Caco-2 (cell line): ENCODE measurements around the gene ETV6. TPM values are rescaled to one million over a fixed set of nuclear protein-coding genes. Genes with fewer than 3 reads are reported as not detected.
"Not testable (repeated sequence)": the region's sequence is repeated elsewhere in the genome, so short reads cannot be mapped to it uniquely, and the experiment has no call there.

ENCODE experiments used
- BruUV-seq: library from RNA; stranded (reverse); fragments of 400-500 nt; replicated peaks from 2 replicates; lab custom pipeline; 2021; lab: Mats Ljungman, UMichigan
- CTCF ChIA-PET: fragments of 300-600 bp; sonication (Branson Sonifier 250); formaldehyde crosslinking; loops from one replicate; lab custom pipeline; 2022; ENCODE audit warnings: antibody characterized with exemption; lab: Charles Lee
- POLR2A ChIA-PET: fragments of 300-600 bp; sonication (Branson Sonifier 250); formaldehyde crosslinking; loops from one replicate; lab custom pipeline; 2022; ENCODE audit warnings: antibody characterized with exemption; lab: Charles Lee
- DNase-seq, 2 experiments: peaks; one replicate each; pipeline versions ENCODE4 v3.0.0 to v3.0.0-alpha.2; 2020 to 2022
- H3K27me3 ChIP-seq: replicated peaks from 2 replicates; pipeline ENCODE4 v1.6.0; 2011; ENCODE audit warnings: low read length; ENCODE audit not compliant: control insufficient read depth, insufficient read depth
- H3K36me3 ChIP-seq: 2 replicates; pipeline ENCODE4 v1.5.1; 2011; ENCODE audit warnings: low read length; ENCODE audit not compliant: control insufficient read depth, insufficient read depth
- H3K4me1 ChIP-seq: fragments of 250-450 bp; sonication (Bioruptor Pico); 2 replicates; pipeline ENCODE4 v1.5.1; 2020; ENCODE audit warnings: mild to moderate bottlenecking
- H3K4me3 ChIP-seq: 2 replicates; pipeline ENCODE4 v1.5.1; 2011; ENCODE audit warnings: low read depth, mild to moderate bottlenecking, control low read depth, low read length
- H3K9me3 ChIP-seq: fragments of 250-450 bp; sonication (Bioruptor Pico); 2 replicates; pipeline ENCODE4 v1.5.1; 2020; ENCODE audit warnings: mild to moderate bottlenecking, moderate library complexity
- H3K27ac Mint-ChIP-seq: one replicate; pipeline ENCODE4 v1.8.0; 2022; ENCODE audit warnings: mixed read lengths; ENCODE audit not compliant: unreplicated experiment
- H3K27me3 Mint-ChIP-seq: one replicate; pipeline ENCODE4 v1.8.0; 2022; ENCODE audit warnings: mixed read lengths; ENCODE audit not compliant: insufficient read depth, unreplicated experiment
- H3K36me3 Mint-ChIP-seq: one replicate; pipeline ENCODE4 v1.8.0; 2022; ENCODE audit warnings: mild to moderate bottlenecking, mixed read lengths; ENCODE audit not compliant: insufficient read depth, unreplicated experiment
- H3K4me1 Mint-ChIP-seq: one replicate; pipeline ENCODE4 v1.8.0; 2022; ENCODE audit warnings: low read depth, mixed read lengths; ENCODE audit not compliant: unreplicated experiment
- H3K4me3 Mint-ChIP-seq: one replicate; pipeline ENCODE4 v1.8.0; 2022; ENCODE audit warnings: mild to moderate bottlenecking, moderate library complexity, mixed read lengths; ENCODE audit not compliant: unreplicated experiment
- H3K9me3 Mint-ChIP-seq: one replicate; pipeline ENCODE4 v1.8.0; 2022; ENCODE audit warnings: mixed read lengths; ENCODE audit not compliant: unreplicated experiment
- intact Hi-C: fragments of 100-400 bp; cut with micrococcal nuclease; formaldehyde crosslinking; loops from one replicate; pipeline ENCODE4 v1.10.0; 2022; ENCODE audit not compliant: unreplicated experiment
- total RNA-seq: library from RNA; stranded (reverse); gene quantifications from 2 replicates; pipeline ENCODE4 v1.2.3, GENCODE V29; 2022
- TF ChIP-seq, protein P1 (sequence below), 2 experiments: fragments of 200-600 bp in 1 of 2; IDR thresholded peaks; 1 replicate in 1 of 2; 2 replicates in 1 of 2; pipeline versions ENCODE4 v1.5.1 to v1.8.0; 2011 to 2022; ENCODE audit warnings: antibody characterized with exemption in 1 of 2, control low read depth in 1 of 2, inconsistent platforms in 1 of 2, low read depth in 1 of 2, low read length in 1 of 2, mild to moderate bottlenecking in 1 of 2, moderate library complexity in 1 of 2; ENCODE audit not compliant: insufficient read depth in 1 of 2, severe bottlenecking in 1 of 2, unreplicated experiment in 1 of 2

Gene ETV6
- total RNA-seq, 1 experiment from 2014 or later = 15.6 TPM

DNA sequence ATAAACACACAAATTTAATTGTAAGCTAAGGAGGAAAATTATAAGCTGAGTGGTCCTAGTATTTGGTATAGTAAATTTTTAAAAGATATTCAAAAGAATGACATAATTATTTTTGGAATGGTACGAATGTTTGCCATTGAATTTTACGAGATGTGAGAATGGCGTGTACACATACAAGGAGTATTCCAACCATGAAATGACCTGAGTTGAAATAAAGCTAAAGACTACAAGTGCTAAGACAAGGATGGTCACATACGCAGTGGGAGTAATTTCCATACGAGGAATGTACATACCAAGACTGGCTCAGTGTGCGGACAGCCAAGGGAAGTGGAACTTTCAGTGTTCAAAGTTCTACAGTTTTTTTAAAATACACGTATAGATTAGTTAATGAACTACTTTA is 21.1 kb upstream of the ETV6 start:
- ChIA-PET CTCF (no interaction called here), POLR2A (no interaction called here)
- no peaks in the 10 kb centered on the region for H3K27me3 ChIP-seq
- intact Hi-C loops = loop anchor here (10.0 kb wide), 1 partner anchor 256 kb away; no protein-coding TSS in a partner anchor
- no peaks in the 10 kb centered on the region for H3K36me3 Mint-ChIP-seq
- H3K9me3 ChIP-seq = no peaks in the 10 kb centered on the region
- no peak for DNase-seq
- H3K4me1 Mint-ChIP-seq = peaks cover 9% of the 10 kb centered on the region
- no TSS peak for BruUV-seq
- no peaks in the 10 kb centered on the region for H3K9me3 Mint-ChIP-seq
- no peaks in the 10 kb centered on the region for H3K27me3 Mint-ChIP-seq
- no peak overlapping the region for H3K27ac Mint-ChIP-seq
- TF ChIP-seq, protein P1, sequence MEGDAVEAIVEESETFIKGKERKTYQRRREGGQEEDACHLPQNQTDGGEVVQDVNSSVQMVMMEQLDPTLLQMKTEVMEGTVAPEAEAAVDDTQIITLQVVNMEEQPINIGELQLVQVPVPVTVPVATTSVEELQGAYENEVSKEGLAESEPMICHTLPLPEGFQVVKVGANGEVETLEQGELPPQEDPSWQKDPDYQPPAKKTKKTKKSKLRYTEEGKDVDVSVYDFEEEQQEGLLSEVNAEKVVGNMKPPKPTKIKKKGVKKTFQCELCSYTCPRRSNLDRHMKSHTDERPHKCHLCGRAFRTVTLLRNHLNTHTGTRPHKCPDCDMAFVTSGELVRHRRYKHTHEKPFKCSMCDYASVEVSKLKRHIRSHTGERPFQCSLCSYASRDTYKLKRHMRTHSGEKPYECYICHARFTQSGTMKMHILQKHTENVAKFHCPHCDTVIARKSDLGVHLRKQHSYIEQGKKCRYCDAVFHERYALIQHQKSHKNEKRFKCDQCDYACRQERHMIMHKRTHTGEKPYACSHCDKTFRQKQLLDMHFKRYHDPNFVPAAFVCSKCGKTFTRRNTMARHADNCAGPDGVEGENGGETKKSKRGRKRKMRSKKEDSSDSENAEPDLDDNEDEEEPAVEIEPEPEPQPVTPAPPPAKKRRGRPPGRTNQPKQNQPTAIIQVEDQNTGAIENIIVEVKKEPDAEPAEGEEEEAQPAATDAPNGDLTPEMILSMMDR (IDR thresholded peaks at IDR 0.05; ENCODE audit: insufficient read depth in 1 of 2, low read depth in 1 of 2, low read length in 1 of 2, severe bottlenecking in 1 of 2, unreplicated experiment in 1 of 2) = no peak
- H3K4me1 ChIP-seq = peaks cover 7% of the 10 kb centered on the region
- no peak overlapping the region for H3K4me3 ChIP-seq
- H3K36me3 ChIP-seq = no peaks in the 10 kb centered on the region
- H3K4me3 Mint-ChIP-seq = no peak overlapping the region

GRCh38 chr12:11630046-11630706 is 19.3 kb upstream of the ETV6 start:
- TF ChIP-seq, protein P1 (IDR thresholded peaks at IDR 0.05; ENCODE audit: insufficient read depth in 1 of 2, low read depth in 1 of 2, low read length in 1 of 2, severe bottlenecking in 1 of 2, unreplicated experiment in 1 of 2) = no peak
- no peaks in the 10 kb centered on the region for H3K36me3 Mint-ChIP-seq
- ChIA-PET POLR2A (no interaction called here), CTCF (no interaction called here)
- no peak overlapping the region for H3K4me3 ChIP-seq
- H3K27me3 ChIP-seq = no peaks in the 10 kb centered on the region
- H3K9me3 ChIP-seq = 0 out of 2 replicates have a peak, but pooled peaks cover 4% of the 10 kb centered on the region
- no peaks in the 10 kb centered on the region for H3K27me3 Mint-ChIP-seq
- H3K4me1 Mint-ChIP-seq = no peaks in the 10 kb centered on the region
- H3K4me3 Mint-ChIP-seq = no peak overlapping the region
- DNase-seq = no peak
- no TSS peak for BruUV-seq
- no peaks in the 10 kb centered on the region for H3K36me3 ChIP-seq
- no peak overlapping the region for H3K27ac Mint-ChIP-seq
- intact Hi-C loops = no loop called here
- H3K4me1 ChIP-seq = no peaks in the 10 kb centered on the region
- peaks cover 8% of the 10 kb centered on the region for H3K9me3 Mint-ChIP-seq

GRCh38 chr12:11631288-11631687 is 18.2 kb upstream of the ETV6 start:
- no TSS peak for BruUV-seq
- POLR2A ChIA-PET = no interaction called here

DNA sequence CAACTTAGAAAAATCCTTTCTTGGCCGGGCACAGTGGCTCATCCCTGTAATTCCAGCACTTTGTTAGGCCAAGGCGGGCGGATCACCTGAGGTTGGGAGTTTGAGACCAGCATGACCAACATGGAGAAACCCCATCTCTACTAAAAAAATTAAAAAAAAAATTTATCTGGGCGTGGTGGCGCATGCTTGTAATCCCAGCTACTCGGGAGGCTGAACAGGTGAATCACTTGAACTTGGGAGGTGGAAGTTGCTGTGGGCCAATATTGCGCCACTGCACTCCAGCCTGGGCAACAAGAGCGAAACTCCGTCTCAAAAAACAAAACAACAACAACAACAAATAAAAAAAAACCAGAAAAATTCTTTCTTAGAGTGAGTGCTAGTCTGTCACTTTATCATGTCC is 17.6 kb upstream of the ETV6 start:
- CTCF ChIA-PET, POLR2A ChIA-PET, H3K4me3 Mint-ChIP-seq, DNase-seq, H3K4me1 ChIP-seq, intact Hi-C loops, H3K27ac Mint-ChIP-seq, H3K4me3 ChIP-seq, H3K27me3 Mint-ChIP-seq, H3K36me3 Mint-ChIP-seq, BruUV-seq, H3K27me3 ChIP-seq, H3K4me1 Mint-ChIP-seq, H3K36me3 ChIP-seq: not testable (repeated sequence)
- peaks cover 19% of the 10 kb centered on the region for H3K9me3 ChIP-seq
- peaks cover 15% of the 10 kb centered on the region for H3K9me3 Mint-ChIP-seq

More at GRCh38 chr12:11631288-11631687, 18.2 kb upstream of the ETV6 start:
- peaks cover 16% of the 10 kb centered on the region for H3K9me3 ChIP-seq
- H3K9me3 Mint-ChIP-seq = peaks cover 15% of the 10 kb centered on the region
- intact Hi-C loops = no loop called here
- H3K4me1 ChIP-seq = no peaks in the 10 kb centered on the region
- H3K27ac Mint-ChIP-seq = no peak overlapping the region
- H3K27me3 Mint-ChIP-seq = no peaks in the 10 kb centered on the region
- TF ChIP-seq, protein P1 (IDR thresholded peaks at IDR 0.05; ENCODE audit: insufficient read depth in 1 of 2, low read depth in 1 of 2, low read length in 1 of 2, severe bottlenecking in 1 of 2, unreplicated experiment in 1 of 2) = no peak
- CTCF ChIA-PET = no interaction called here
- no peaks in the 10 kb centered on the region for H3K36me3 ChIP-seq
- H3K4me3 ChIP-seq = no peak overlapping the region
- H3K27me3 ChIP-seq = no peaks in the 10 kb centered on the region
- H3K4me3 Mint-ChIP-seq = no peak overlapping the region
- no peaks in the 10 kb centered on the region for H3K4me1 Mint-ChIP-seq
- no peak for DNase-seq
- no peaks in the 10 kb centered on the region for H3K36me3 Mint-ChIP-seq
